ENCODE data around the gene TMEM150A.

DNA sequence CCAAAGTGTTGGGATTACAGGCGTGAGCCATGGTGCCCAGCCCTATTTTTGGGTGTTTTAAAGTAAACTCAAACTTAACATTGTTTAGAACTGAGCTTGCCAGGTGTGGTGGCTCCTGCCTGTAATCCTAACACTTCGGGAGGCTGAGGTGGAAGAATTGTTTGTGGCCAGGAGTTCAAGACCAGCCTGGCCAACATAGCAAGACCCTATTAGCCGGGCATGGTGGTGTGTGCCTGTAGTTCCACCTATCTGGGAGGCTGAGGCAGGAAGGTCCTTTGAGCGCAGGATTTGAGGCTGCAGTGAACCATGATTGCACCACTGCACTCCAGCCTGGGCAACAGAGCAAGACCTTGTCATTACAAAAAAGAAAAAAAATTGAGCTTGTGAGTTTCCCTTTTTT, 48.0 kb upstream of the TMEM150A start:
- TF ChIP-seq EP300 (IDR thresholded peaks at IDR 0.05) (no peak), CTCF (IDR thresholded peaks at IDR 0.05) (no peak), POLR2A (IDR thresholded peaks at IDR 0.05) (no peak)
